Esophagus squamous epithelium (tissue), 4 donors: Measurements from ENCODE around the gene KCNJ6.

Experiments used
- POLR2A ChIP-seq, 4 donors: fragments of 450-650 bp; IDR thresholded peaks; one replicate each; pipeline ENCODE4 v1.6.1; 2017; ENCODE audit warnings: antibody characterized with exemption in 4 of 4, mild to moderate bottlenecking in 4 of 4, moderate library complexity in 3 of 4
- TF ChIP-seq, protein P1 (sequence below), 6 experiments: fragments of 450-650 bp in 4 of 6; fragments of 200-600 bp in 2 of 6; sonication (generic) in 2 of 6; IDR thresholded peaks; one replicate each; pipeline ENCODE4 v1.5.1; 2016 to 2019; ENCODE audit warnings: antibody characterized with exemption in 6 of 6, mild to moderate bottlenecking in 4 of 6, moderate library complexity in 4 of 6

DNA sequence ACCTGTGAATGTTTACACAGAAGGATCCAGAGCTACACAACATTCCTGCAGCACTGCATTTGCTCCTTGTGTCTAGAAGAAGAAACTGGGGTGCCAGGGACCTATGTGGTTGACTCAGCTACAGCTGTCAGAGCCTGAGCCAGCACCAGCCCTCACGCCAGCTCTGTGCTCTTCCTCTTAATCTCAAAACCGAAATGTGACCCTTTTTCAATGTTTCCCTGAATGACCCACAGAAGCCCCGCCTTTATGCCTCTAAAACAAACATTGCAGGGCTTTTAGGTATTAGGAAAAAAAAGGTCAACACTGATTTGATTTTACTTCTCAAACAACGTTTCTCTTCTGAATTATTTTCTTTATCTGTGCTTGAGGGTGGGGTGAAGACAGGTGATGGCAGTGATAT, 289.2 kb downstream of the KCNJ6 start:
- TF ChIP-seq, protein P1, sequence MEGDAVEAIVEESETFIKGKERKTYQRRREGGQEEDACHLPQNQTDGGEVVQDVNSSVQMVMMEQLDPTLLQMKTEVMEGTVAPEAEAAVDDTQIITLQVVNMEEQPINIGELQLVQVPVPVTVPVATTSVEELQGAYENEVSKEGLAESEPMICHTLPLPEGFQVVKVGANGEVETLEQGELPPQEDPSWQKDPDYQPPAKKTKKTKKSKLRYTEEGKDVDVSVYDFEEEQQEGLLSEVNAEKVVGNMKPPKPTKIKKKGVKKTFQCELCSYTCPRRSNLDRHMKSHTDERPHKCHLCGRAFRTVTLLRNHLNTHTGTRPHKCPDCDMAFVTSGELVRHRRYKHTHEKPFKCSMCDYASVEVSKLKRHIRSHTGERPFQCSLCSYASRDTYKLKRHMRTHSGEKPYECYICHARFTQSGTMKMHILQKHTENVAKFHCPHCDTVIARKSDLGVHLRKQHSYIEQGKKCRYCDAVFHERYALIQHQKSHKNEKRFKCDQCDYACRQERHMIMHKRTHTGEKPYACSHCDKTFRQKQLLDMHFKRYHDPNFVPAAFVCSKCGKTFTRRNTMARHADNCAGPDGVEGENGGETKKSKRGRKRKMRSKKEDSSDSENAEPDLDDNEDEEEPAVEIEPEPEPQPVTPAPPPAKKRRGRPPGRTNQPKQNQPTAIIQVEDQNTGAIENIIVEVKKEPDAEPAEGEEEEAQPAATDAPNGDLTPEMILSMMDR (IDR thresholded peaks at IDR 0.05) = no peak
- no peak for TF ChIP-seq POLR2A (IDR thresholded peaks at IDR 0.05)
